Fibroblast of peridontal ligament (primary cell): ENCODE measurements around the gene SDS.

ENCODE experiments used
- DNase-seq: peaks from one replicate; pipeline ENCODE4 v3.0.0-alpha.2; 2010; ENCODE audit errors: extremely low read depth

SDS gene

GRCh38 chr12:113398346-113399290 lies 5.1 kb downstream of the SDS start:
- DNase-seq, result no peak

- DNase-seq, result no peak
Measured at GRCh38 chr12:113397497-113398197, 6.0 kb downstream of the SDS start.

GRCh38 chr12:113396828-113397496 lies 6.7 kb downstream of the SDS start:
- DNase-seq, result no peak

- no peak for DNase-seq
Measured at GRCh38 chr12:113396200-113396599, 7.5 kb downstream of the SDS start.

GRCh38 chr12:113395119-113395518 lies 8.6 kb downstream of the SDS start:
- DNase-seq, result no peak

- no peak for DNase-seq
Measured at GRCh38 chr12:113393749-113394148, 9.9 kb downstream of the SDS start.

- no peak for DNase-seq
Measured at GRCh38 chr12:113392988-113393579, 10.6 kb downstream of the SDS start.

GRCh38 chr12:113392520-113392919 lies 11.2 kb downstream of the SDS start:
- no peak for DNase-seq

GRCh38 chr12:113391650-113392337 lies 11.9 kb downstream of the SDS start:
- DNase-seq, result no peak

- DNase-seq, result no peak
Measured at GRCh38 chr12:113391145-113391544, 12.5 kb downstream of the SDS start.

GRCh38 chr12:113390064-113391043 lies 13.3 kb downstream of the SDS start:
- no peak for DNase-seq

- no peak for DNase-seq
Measured at GRCh38 chr12:113388351-113388750, 15.3 kb downstream of the SDS start.

- no peak for DNase-seq
Measured at GRCh38 chr12:113387631-113388030, 16.1 kb downstream of the SDS start.

GRCh38 chr12:113386866-113387566 lies 16.7 kb downstream of the SDS start:
- DNase-seq, result no peak

- DNase-seq, result no peak
Measured at GRCh38 chr12:113385282-113385882, 18.3 kb downstream of the SDS start.

- no peak for DNase-seq
Measured at GRCh38 chr12:113384778-113385177, 18.9 kb downstream of the SDS start.

GRCh38 chr12:113382206-113382605 lies 21.5 kb downstream of the SDS start:
- no peak for DNase-seq

GRCh38 chr12:113381220-113381619 lies 22.5 kb downstream of the SDS start:
- DNase-seq, result no peak

- DNase-seq, result no peak
Measured at GRCh38 chr12:113378291-113378690, 25.4 kb downstream of the SDS start.
